Hindlimb muscle (tissue), 1 donor: Measurements from ENCODE around the gene SOX10. TPM values are rescaled to one million over a fixed set of nuclear protein-coding genes. Genes with fewer than 3 reads are reported as not detected.

ENCODE experiments used
- DNase-seq: peaks from one replicate; pipeline ENCODE4 v3.0.0-alpha.2; 2013
- polyA plus RNA-seq: library from polyadenylated mRNA; unstranded; fragments of 120-200 nt; gene quantifications from one replicate; pipeline ENCODE4 v1.2.1, GENCODE V29; 2013; ENCODE audit not compliant: insufficient read length

The SOX10 gene
- 4.2 TPM for polyA plus RNA-seq

DNA sequence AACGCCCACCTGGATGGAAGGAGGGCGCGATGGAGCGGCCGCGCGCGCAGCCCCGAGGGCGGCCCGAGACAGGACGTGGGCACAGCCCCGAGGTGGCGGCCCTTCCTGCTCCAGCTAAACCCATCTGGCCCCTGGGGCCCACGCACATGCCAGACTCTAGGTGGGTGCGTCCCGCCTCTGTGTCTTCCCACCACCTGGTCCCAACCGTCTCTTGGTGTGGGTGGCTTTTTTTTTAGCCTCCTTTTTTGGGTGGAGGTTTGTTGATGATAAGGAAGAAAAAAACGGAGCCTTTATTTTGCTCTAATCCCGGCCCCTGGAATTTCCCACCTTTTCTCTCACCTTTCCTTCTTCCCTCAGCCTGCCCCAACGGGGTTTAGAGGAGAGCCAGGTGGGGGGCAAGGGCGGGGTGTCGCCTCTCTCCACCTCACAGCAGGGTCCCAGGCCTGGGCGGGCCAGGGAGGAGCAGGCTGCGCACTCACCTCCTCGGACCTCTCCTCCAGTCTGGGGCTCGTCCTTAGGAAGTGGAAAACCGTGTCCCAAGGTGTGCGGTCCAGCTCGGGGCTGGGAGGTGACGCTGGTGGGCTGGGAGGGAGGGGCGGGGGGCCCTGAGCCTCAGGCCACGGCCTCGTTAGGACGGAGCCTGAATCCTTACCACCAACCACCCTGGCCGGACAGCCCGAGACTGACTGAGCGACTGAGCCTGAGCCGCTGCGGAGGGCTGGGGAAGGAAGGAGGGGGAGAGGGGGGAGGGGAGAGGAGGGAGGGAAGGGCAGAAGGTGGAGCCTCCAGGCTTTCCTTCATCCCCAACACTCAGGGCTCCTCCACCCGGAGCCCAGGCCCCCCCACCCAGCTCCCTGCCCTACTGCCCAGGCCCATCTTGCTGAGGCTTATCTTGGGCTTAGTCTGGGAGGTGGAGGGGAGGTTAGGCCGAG lies at the start of gene SOX10:
Gene SOX10 (minus strand): TSS at position 696 of the 932 bp plus-strand sequence. CDS start 771 bp downstream, outside the sequence.
- no peak for DNase-seq

DNA sequence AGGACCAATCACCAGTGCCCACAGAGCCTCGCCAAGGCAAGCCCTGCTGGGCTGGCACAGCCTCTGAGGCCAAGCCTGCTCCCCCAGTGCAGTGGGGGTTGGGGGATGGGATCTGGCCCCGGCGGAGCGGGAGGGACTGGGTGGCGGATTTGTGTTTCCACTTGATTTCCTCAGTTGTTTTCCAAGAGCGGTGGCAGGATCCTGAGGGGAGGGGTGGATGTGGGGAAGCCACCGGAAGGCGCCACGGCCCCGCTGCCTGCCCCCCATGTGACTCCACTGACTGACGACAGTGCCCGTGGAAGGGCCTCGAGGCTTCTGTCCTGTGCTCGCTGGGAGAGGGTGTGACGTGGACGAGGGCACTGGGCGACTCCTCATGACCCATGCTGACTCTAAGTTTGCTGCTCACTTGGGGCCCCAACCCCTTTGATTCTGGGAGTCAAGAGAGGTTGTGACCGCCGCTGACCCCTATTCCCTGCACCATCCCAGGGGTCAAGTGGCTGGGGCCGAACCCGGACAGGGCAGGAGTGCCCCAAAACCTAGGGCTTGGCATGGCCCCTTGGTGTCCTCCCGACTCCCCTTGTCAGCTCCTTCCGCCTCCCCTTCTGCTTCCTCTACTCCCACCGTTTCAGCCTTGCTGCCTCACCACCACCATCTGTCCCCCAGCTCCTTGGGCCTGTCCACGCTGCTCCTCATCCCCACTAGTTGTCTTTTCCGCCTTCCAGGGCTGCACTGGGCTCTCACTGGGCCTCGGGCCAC lies 49.3 kb upstream of the SOX10 start:
- DNase-seq: no peak

DNA sequence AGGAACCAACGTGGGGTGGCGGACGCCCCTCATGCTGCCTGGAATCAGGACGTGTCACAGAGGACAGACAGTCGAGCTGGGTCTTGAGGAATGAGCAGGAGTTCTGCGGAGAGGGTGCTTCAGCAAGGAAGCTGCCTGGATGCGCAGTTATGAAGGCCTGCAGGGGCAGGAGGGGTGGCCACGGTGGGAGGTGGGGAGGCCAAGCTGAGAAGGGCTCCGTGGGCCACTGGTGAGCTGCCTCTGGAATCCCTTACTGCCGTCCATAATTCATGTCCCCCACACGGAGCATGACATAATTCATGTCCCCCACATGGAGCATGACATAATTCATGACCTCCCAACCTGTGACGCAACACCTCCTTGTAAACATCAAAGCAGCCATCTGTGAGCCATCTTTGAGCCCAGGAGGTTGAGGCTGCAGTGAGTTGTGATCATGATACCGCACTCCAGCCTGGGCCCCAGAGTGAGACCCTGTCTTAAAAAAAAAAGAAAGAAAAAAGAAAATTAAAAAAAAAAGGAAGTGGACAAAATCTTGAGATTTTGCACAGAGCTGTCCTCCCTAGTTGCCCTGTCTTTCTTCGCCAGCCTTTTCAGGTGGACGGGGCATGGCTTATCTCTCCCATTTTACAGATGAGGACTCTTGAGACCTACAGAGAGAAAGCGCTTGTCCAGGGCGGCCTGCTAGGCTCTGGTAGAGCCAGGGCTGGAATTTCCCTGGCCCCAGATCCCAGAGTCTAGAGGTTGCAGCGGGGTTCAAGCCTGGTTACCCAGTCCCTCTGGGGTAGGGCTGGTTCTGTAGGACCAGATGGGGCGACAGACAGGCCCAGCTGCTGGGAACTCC lies 48.5 kb upstream of the SOX10 start:
- DNase-seq: no peak

DNA sequence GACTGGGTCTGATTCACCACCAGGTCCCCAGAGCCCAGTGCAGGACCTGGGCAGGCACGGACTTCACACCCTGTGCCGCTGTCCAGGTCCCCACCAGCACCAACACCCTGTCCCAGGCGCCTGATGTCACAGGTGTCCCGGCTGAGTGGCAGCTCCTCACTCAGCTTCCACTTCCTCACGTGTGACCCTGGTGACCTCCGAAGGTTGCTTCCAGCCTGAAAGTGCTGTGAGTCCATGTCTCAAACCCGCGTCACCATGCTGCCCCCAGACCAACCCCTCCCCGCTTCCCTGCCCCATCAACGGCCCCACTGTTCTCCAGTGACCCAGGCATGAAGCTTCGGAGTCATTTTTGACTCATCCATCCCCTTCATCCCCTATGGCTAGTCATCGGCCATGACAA lies 47.1 kb upstream of the SOX10 start:
- no peak for DNase-seq

DNA sequence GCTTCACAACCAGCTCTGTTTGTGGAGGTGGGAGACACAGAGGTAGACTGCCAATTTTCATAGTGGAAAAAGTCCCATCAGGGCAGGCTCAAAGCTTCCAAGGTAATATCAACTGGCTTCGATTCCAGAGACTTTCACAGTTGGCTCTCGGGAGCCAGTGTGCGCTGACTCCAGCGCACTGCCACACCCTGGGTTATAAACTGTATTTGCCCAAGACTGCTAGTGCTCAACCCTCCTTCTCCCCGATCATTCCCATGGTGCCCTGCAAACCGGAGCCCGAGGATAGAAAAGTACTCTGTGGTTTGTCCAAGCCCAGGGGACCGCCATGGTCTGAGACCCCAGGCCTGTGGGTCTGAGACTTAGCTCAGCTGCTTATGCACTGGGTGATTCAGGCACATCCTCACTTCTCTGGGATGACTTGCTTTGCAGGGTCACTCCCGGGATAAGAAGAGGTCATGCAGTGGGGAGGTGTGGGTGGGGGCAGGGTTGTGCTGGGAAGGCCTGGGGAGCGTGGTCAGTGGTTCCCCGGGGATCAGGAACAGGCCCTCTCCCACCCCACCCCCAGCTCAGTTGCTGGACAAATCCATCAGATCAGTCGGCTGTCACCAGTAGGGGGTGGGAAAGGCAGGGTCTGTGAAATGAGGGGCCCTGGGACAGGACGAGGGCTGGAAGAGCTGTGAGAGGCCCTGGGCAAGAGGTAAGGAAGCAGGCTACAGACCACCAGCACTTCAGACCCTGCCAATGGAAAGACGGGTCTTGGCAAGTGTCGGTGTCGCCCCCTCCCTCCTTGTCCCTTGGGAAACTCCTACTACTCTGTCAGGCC lies 46.2 kb upstream of the SOX10 start:
- no peak for DNase-seq

DNA sequence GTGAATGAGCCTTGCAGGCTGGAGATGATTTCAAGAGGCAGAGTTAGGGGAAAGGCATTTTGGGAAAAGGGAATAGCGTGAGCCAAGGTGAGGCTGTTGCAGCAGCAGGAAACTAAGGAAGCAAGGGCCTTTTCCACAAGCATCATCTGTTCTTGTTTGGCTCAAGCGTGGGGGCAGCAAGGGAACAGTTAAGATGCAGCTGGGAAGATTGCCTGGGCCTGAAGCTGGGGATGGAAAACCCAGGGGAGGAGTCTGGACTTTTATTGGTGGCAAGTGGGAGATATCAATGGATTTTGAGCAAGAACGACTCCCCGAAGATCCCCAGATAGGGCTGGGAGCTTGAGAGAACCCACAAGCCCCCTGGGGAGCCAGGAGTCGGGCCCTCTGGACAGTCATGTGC lies 45.5 kb upstream of the SOX10 start:
- DNase-seq: no peak

DNA sequence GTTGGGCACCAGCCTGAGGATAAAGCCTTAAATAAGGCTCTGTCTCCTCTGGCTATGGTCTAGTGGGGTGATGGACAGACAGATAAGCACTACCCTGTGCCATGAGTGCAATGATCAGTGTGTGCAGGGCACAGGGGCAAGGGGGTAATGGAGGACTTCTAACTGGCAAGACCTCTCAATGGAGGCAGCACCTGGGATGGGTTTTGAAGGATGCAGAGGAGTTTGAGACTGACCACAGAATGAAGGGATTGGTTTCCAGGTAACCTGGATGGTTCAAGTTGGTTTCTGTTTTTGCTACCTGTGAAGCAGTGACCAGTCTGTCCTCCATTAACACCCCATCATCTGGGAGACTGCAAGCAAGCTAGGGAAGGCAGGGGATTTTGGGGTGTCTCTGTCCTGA lies 45.0 kb upstream of the SOX10 start:
- DNase-seq: no peak

DNA sequence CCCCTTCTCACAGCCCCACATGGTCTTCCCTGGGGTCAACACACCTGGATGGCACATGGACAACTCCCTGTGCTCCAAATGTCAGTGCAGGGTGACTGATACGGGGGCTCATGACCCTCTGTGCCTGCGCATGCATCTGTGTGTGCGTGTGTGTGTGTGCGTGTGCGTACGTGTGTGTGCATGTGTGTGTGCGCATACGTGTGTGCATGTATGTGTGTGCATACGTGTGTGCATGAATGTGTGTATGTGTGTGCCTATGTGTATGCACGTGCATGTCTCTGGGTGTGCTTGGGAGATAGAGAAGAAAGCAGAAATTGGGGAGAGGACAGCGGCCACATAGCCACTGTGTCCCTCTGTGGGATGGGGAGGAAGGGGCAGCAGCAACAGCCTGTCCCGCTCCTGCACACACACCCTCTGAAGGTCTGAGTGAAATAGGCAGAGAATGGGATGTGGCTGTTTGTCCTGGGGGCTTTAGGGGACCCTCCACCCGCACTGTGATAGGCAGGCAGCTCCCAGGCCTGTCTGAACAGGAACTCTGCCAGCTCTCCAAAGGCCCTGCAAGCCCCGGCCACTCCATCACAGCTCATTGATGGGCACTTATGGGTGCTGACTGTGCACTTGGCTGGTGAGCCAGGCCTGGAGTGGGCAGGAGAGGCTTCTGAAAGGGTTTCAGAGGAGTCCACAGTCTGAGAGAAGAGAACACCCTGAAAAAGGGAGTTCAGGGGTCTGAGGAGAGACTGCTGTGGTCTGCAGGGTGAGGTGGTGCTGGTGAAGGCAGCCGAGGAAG lies 44.2 kb upstream of the SOX10 start:
- DNase-seq: no peak

DNA sequence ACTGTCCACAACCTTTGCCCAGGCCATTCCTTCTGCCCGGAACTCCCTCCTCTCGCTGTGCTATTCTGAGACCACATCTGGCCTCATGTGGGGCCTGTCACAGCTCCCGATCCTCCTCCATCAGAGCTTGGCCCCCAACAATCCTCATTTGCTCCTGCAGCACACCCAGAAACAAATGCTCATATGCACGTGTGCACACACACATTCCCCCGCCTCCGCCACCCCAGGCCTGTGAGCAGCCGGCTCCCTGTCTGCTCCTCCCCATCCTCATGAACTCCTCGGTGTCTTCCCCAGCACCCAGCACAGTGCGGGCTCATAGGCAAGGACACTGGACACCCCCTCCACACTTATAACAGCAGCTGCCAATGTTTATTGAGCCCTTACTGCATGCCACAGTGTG lies 43.1 kb upstream of the SOX10 start:
- DNase-seq: no peak

DNA sequence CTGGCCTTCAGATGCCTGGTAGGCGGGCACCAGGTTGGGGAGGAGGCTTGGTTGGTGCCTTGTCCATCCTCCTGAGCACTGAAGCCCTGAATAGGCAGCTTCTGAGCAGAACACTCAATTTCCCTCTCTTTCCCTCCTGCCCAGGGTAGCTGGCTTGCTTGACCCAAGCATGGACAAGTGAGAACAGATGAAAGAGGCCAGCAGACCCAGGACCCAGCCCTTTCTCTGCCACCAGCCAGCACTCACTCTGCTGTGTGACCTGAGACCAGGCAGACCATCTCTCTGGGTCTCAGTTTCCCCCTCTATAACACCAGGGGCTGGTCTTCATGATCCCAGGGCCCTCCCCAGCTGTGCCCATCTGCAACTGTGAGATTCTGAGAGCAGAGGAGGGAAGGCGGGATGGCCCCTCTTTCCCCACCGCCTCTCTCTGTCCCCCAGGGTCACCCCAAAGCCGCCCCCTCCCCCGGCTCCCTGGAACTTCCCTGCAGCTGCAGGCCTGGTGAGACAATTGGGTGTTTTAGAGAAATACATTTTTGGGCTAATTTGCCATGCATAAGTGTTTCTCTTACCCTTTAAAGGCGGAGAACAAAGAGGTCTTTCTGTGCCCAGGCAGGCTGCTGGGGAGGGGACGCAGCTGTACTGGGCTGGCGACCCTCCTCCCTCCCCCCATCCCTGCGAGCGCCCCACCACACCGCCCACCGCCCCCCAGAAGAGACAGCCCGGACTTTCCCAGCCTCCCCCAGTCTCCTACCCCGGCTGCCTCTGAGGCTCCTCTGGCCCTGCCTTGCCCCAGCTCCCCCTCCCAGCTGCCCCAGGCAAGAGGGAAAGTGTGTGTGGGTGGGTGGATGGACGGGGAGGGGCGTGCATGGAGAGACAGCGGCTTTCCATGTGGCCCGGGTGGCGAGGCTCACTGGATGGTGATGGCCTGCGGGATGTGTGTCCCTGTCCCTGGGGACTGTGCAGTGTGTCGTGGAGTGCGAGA lies 42.1 kb upstream of the SOX10 start:
- no peak for DNase-seq

DNA sequence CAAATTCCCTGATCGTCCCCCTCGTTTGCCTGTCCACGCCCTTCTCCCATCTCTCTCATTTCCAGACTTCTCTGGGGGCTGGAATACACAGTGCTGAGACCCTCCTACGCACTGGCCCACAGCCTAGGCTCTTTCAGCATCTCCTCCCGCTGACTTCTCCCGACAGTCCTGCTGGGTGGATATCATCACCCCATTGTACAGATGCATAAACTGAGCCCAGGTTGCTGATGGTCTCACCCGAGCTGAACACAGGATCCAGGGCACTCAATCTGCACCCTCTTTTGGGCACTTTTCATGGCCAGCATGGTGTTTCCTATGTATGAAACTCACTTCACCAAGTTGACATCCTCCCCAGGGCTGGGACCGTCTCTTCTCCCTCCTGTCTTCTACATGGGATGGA lies 41.2 kb upstream of the SOX10 start:
- no peak for DNase-seq

DNA sequence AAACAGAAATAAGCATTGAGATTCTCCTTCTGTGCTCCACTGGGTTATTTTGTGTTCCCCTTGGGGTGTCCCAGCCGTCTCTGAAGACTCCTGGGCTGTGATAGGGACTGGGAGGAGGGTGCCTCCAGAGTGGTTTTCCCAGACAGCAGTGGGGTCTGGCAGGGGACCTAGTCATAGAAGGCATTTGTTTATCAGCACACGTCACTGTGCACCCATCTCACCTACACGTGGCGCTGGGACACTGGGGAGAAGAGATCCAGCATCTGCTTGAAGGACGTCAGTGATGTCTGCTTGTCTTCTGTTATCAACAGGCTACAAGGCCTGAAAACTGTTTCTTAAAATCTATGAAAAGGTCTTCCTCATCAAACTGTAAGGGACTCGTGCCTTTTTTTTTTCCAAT lies 38.7 kb upstream of the SOX10 start:
- no peak for DNase-seq

DNA sequence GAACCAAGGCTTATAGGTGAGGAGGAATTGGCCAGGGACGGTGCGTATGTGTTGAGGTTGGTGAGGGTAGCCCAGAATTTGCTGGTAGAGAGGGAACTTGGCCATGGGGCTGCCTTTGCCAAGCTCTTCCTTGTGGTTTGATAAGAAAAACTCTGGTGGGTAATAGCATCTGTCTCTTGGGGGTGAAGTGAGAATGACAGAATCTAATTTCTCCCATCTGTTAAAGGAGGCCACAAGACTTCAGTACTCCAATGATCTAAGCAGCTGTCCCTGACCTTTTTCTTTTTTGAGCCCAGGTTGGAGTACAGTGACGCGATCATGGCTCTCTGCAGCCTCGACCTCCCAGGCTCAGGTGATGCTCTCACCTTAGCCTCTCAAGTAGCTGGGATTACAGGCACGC lies 36.9 kb upstream of the SOX10 start:
- DNase-seq: no peak

DNA sequence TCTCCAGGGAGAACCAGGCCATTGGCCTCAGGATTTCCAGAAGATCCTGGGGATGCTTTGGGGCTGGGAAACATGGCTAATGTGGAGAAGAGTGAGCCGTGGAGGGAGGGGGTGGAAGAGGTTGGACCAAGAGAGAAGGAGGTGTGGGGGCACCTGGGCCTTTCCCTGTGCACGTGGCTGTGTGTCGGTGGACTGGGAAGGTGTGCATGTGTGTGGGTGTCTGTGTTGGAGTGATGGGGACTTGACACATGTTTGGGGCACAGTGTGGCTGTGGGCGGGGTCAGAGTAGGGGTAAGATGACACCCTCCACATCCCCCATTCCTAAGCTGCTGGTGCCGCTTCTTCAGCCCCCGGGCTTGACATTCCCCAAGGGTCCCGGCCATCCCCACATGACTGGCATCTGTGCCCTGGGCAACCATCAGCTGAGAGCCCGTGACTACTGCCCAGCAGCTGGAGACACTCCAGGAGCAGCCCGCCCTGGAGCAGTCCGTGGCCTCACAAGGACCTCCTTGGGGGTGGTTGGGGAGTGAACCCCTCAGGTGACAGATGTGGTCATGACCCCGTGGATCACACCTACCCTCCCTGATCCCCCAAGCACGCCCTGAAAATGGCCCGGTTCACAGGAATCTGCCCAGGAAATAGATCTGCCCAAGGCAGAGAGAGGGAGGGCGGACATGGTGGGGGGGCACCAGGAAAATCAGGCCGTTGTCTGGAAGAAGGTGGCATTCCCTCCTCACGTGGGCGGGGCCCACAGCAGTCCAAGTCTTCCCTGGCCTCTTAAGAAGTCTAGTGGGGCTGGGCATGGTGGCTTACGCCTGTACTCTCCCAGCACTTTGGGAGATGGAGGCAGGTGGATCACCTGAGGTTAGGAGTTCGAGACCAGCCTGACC lies 34.8 kb upstream of the SOX10 start:
- DNase-seq: no peak

DNA sequence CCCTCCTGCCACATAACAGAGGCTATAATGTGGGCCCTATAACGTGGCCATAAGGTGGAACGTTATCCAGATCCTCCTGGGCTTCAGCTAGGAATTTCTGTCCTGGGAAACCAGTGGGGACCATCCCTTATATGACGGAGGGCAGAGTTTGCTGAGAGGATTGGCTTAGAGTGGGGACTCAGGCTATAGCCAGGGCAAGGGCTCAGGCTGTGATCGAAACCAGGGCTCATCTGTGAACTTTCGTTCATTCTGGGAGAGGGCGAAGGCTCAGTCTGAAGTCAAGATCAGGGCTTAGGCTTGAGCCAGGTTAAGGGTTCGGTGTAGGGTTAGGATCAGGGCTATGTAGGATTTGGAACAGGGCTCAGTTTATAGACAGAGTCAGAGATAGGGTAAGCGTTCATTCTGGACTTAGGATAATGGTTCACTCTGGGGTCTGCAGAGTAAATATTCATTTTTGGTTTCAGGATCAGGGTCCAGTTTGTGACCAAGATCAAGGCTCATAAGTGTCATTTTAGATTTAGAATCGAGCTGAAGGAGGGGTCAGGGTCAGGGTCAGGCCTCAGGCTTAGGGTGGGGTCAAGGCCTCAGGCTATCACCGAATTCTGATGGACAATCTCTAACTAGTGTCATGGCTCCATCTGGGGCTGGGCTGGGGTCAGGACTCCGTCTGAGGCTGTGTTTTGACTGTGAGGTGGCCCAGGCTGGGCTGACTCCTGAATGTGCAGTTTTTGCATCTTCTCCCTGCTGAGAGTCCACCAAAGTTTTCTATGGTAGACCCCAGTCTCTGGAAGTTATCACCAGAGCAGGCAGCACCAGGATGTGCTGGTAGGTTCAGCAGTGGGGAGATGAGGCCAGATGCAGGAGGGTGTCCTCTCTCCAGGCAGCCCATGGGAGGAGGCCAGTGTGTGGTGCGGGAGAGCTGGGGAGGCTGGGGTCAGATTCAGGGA lies 33.9 kb upstream of the SOX10 start:
- DNase-seq: no peak

DNA sequence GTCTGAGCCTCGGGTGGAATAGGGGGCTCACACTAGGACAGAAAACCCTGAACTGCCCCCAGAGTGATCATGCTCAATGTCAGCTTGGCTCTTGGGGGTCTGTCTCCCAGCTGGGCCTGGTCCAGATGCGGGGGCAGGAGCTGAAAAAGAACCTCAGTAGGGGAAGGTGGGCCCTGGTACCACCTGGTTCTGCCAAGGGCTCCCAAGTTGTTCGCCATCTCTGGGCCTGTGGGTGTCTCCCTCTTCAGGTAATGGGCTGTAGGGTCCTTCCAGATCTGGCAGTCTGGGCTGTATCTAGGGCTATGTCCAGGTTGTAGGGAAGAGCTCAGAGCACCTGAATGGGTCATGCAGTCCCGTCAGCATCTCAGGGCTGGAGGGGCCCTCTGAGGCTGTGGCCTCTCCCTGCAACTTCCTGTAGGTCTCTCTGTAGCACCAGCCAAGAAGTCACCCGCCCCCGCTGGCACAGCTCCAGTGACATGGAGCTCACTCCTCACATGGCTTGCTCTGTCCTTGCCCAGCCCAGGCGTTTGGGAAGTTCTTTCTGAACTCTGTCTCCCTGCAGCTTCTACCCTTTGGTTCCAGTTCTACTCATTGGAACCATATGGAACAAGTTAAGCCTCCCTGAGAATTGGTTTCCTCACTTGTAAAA lies 33.0 kb upstream of the SOX10 start:
- DNase-seq: peak; percentile 57
